Mesenchymal stem cell (in vitro differentiated cells and primary cell): ENCODE measurements around the gene HK3.

Experiments used
- DNase-seq: peaks from one replicate; pipeline ENCODE4 v3.0.0-alpha.2; 2013
- H2AFZ ChIP-seq: one replicate; pipeline ENCODE4 v1.6.1; 2013; ENCODE audit warnings: low read depth, mild to moderate bottlenecking, control low read depth, inconsistent platforms, low read length, moderate library complexity
- H2AK5ac ChIP-seq: 2 replicates; pipeline ENCODE4 v1.6.1; 2013; ENCODE audit warnings: low read length, moderate library complexity, mild to moderate bottlenecking, inconsistent platforms; ENCODE audit not compliant: severe bottlenecking
- H2BK120ac ChIP-seq: one replicate; pipeline ENCODE4 v1.6.1; 2013; ENCODE audit warnings: low read depth, mild to moderate bottlenecking, inconsistent platforms, low read length, moderate library complexity
- H2BK12ac ChIP-seq, 2 experiments: one replicate each; pipeline ENCODE4 v1.6.1; 2013; ENCODE audit warnings: inconsistent platforms in 2 of 2, low read length in 2 of 2, mild to moderate bottlenecking in 2 of 2, moderate library complexity in 2 of 2, control low read depth in 1 of 2
- H2BK15ac ChIP-seq: one replicate; pipeline ENCODE4 v1.6.1; 2013; ENCODE audit warnings: mild to moderate bottlenecking, low read depth, inconsistent platforms; ENCODE audit not compliant: poor library complexity, severe bottlenecking
- H2BK5ac ChIP-seq: 2 replicates; pipeline ENCODE4 v1.6.1; 2013; ENCODE audit warnings: low read depth, mild to moderate bottlenecking, low read length, control low read depth, inconsistent platforms; ENCODE audit not compliant: poor library complexity, severe bottlenecking
- H3K14ac ChIP-seq, 2 experiments: one replicate each; pipeline ENCODE4 v1.6.1; 2013; ENCODE audit warnings: inconsistent platforms in 2 of 2, low read length in 2 of 2, control low read depth in 1 of 2, mild to moderate bottlenecking in 1 of 2, moderate library complexity in 1 of 2
- H3K18ac ChIP-seq, 2 experiments: one replicate each; pipeline ENCODE4 v1.6.1; 2013; ENCODE audit warnings: inconsistent platforms in 2 of 2, low read length in 2 of 2, control low read depth in 1 of 2, low read depth in 1 of 2, mild to moderate bottlenecking in 1 of 2
- H3K23ac ChIP-seq, 2 experiments: one replicate each; pipeline ENCODE4 v1.6.1; 2013; ENCODE audit warnings: inconsistent platforms in 2 of 2, low read length in 2 of 2, mild to moderate bottlenecking in 2 of 2, moderate library complexity in 2 of 2, control low read depth in 1 of 2
- H3K27ac ChIP-seq: 2 replicates; pipeline ENCODE4 v1.5.1; 2013; ENCODE audit warnings: mild to moderate bottlenecking, moderate library complexity, low read length, control low read depth, inconsistent platforms; ENCODE audit not compliant: poor library complexity, severe bottlenecking
- H3K27me3 ChIP-seq, 2 experiments: 2 replicates each; pipeline versions ENCODE4 v1.6.1 to v1.7.0; 2013; ENCODE audit warnings: low read length in 2 of 2, mild to moderate bottlenecking in 2 of 2, moderate library complexity in 2 of 2, control low read depth in 1 of 2, inconsistent platforms in 1 of 2; ENCODE audit not compliant: control insufficient read depth in 1 of 2, insufficient read depth in 1 of 2
- H3K36me3 ChIP-seq, 2 experiments: 2 replicates each; pipeline versions ENCODE4 v1.6.1 to v1.7.0; 2013; ENCODE audit warnings: low read length in 2 of 2, control low read depth in 1 of 2, inconsistent platforms in 1 of 2, low read depth in 1 of 2, mild to moderate bottlenecking in 1 of 2; ENCODE audit not compliant: insufficient read depth in 2 of 2, control insufficient read depth in 1 of 2
- H3K4ac ChIP-seq, 2 experiments: one replicate each; pipeline ENCODE4 v1.6.1; 2013; ENCODE audit warnings: inconsistent platforms in 2 of 2, low read length in 2 of 2, mild to moderate bottlenecking in 2 of 2, moderate library complexity in 2 of 2, control low read depth in 1 of 2, low read depth in 1 of 2
- H3K4me1 ChIP-seq: 2 replicates; pipeline ENCODE4 v1.6.1; 2013; ENCODE audit warnings: low read depth, low read length, control low read depth; ENCODE audit not compliant: control insufficient read depth, insufficient read depth
- H3K4me2 ChIP-seq: 2 replicates; pipeline ENCODE4 v1.6.1; 2013; ENCODE audit warnings: low read length, mild to moderate bottlenecking, inconsistent platforms; ENCODE audit not compliant: poor library complexity, severe bottlenecking
- H3K4me3 ChIP-seq, 2 experiments: 2 replicates each; pipeline versions ENCODE4 v1.5.1 to v1.7.0; 2013; ENCODE audit warnings: low read length in 2 of 2, mild to moderate bottlenecking in 2 of 2, control low read depth in 1 of 2, low read depth in 1 of 2; ENCODE audit not compliant: insufficient read depth in 1 of 2
- H3K79me1 ChIP-seq: replicated peaks from 2 replicates; pipeline ENCODE4 v1.6.1; 2013; ENCODE audit warnings: mild to moderate bottlenecking, control low read depth, low read length, inconsistent platforms; ENCODE audit not compliant: poor library complexity, severe bottlenecking
- H3K9ac ChIP-seq: 2 replicates; pipeline ENCODE4 v1.7.0; 2013; ENCODE audit warnings: mild to moderate bottlenecking, low read length, moderate library complexity
- H3K9me3 ChIP-seq: 2 replicates; pipeline ENCODE4 v1.7.0; 2013; ENCODE audit warnings: mild to moderate bottlenecking, low read length; ENCODE audit not compliant: control insufficient read depth
- H4K8ac ChIP-seq: one replicate; pipeline ENCODE4 v1.6.1; 2013; ENCODE audit warnings: inconsistent platforms, mild to moderate bottlenecking, low read length, moderate library complexity
- H4K91ac ChIP-seq: one replicate; pipeline ENCODE4 v1.6.1; 2013; ENCODE audit warnings: mild to moderate bottlenecking, low read length, inconsistent platforms
- WGBS: methylation state at CpG from one replicate; pipeline ENCODE4 v1.1.7; 2013; ENCODE audit warnings: mixed read lengths; 5-methylcytosine and 5-hydroxymethylcytosine counted together

The HK3 gene

GRCh38 chr5:176845392-176845713 lies 53.8 kb downstream of the HK3 start:
- H3K27ac ChIP-seq = no peak overlapping the region
- no peak overlapping the region for H4K8ac ChIP-seq
- no peak overlapping the region for H2AFZ ChIP-seq
- no peak overlapping the region for H3K4ac ChIP-seq
- H4K91ac ChIP-seq = no peak overlapping the region
- no peak overlapping the region for H2AK5ac ChIP-seq
- H3K36me3 ChIP-seq = peaks cover 0 to 10% of the 10 kb centered on the region in 2 experiments
- no peak for DNase-seq
- no peaks in the 10 kb centered on the region for H3K9me3 ChIP-seq
- peaks cover 2% of the 10 kb centered on the region for H3K79me1 ChIP-seq
- 87% methylated on average over 6 of the region's 6 CpGs for WGBS
- H3K4me1 ChIP-seq = peaks cover 26% of the 10 kb centered on the region
- H2BK15ac ChIP-seq = no peak overlapping the region
- no peak overlapping the region for H3K9ac ChIP-seq
- no peak overlapping the region for H2BK120ac ChIP-seq
- no peak overlapping the region for H3K4me2 ChIP-seq
- no peak overlapping the region for H2BK5ac ChIP-seq
- no peak overlapping the region for H3K18ac ChIP-seq
- H2BK12ac ChIP-seq = no peak overlapping the region
- no peak overlapping the region for H3K23ac ChIP-seq
- no peak overlapping the region for H3K14ac ChIP-seq
- peaks cover 10 to 80% of the 10 kb centered on the region in 2 experiments for H3K27me3 ChIP-seq
- H3K4me3 ChIP-seq = no peak overlapping the region

GRCh38 chr5:176844706-176845391 lies 54.3 kb downstream of the HK3 start:
- H3K36me3 ChIP-seq = peaks cover 0 to 10% of the 10 kb centered on the region in 2 experiments
- 80% methylated on average over 21 of the region's 21 CpGs for WGBS

GRCh38 chr5:176844281-176844680 lies 54.9 kb downstream of the HK3 start:
- H3K9me3 ChIP-seq = no peaks in the 10 kb centered on the region
- H2BK120ac ChIP-seq = no peak overlapping the region
- peaks cover 2% of the 10 kb centered on the region for H3K79me1 ChIP-seq
- no peak overlapping the region for H3K4me2 ChIP-seq
- H3K4me1 ChIP-seq = peaks cover 19% of the 10 kb centered on the region
- no peak overlapping the region for H3K4me3 ChIP-seq
- no peak overlapping the region for H2BK5ac ChIP-seq
- no peak overlapping the region for H3K18ac ChIP-seq
- H3K9ac ChIP-seq = no peak overlapping the region
- WGBS = 85% methylated on average over 10 of the region's 10 CpGs
- H3K36me3 ChIP-seq = peaks cover 0 to 10% of the 10 kb centered on the region in 2 experiments
- peaks cover 7 to 77% of the 10 kb centered on the region in 2 experiments for H3K27me3 ChIP-seq
- H3K4ac ChIP-seq = no peak overlapping the region
- no peak overlapping the region for H3K14ac ChIP-seq
- no peak overlapping the region for H2BK15ac ChIP-seq
- H2BK12ac ChIP-seq = no peak overlapping the region
- no peak overlapping the region for H4K91ac ChIP-seq
- H3K27ac ChIP-seq = no peak overlapping the region
- DNase-seq = no peak
- no peak overlapping the region for H2AFZ ChIP-seq
- H2AK5ac ChIP-seq = no peak overlapping the region
- no peak overlapping the region for H4K8ac ChIP-seq
- H3K23ac ChIP-seq = no peak overlapping the region

More at GRCh38 chr5:176844706-176845391, 54.3 kb downstream of the HK3 start:
- H3K4me1 ChIP-seq = peaks cover 23% of the 10 kb centered on the region
- H2BK120ac ChIP-seq = no peak overlapping the region
- H3K27me3 ChIP-seq = peaks cover 7 to 79% of the 10 kb centered on the region in 2 experiments
- no peak overlapping the region for H3K27ac ChIP-seq
- no peak overlapping the region for H4K91ac ChIP-seq
- no peak overlapping the region for H3K9ac ChIP-seq
- no peak for DNase-seq
- no peak overlapping the region for H2AK5ac ChIP-seq
- H2BK5ac ChIP-seq = no peak overlapping the region
- H3K4ac ChIP-seq = no peak overlapping the region
- no peak overlapping the region for H3K4me2 ChIP-seq
- no peaks in the 10 kb centered on the region for H3K9me3 ChIP-seq
- no peak overlapping the region for H4K8ac ChIP-seq
- H3K79me1 ChIP-seq = peaks cover 2% of the 10 kb centered on the region
- no peak overlapping the region for H2BK15ac ChIP-seq
- no peak overlapping the region for H3K14ac ChIP-seq
- no peak overlapping the region for H3K18ac ChIP-seq
- no peak overlapping the region for H2BK12ac ChIP-seq
- H3K4me3 ChIP-seq = no peak overlapping the region
- H3K23ac ChIP-seq = no peak overlapping the region
- no peak overlapping the region for H2AFZ ChIP-seq

GRCh38 chr5:176843673-176844072 lies 55.5 kb downstream of the HK3 start:
- DNase-seq = no peak
- H2AFZ ChIP-seq = no peak overlapping the region
- no peak overlapping the region for H3K27ac ChIP-seq
- H3K23ac ChIP-seq = no peak overlapping the region
- peaks cover 5% of the 10 kb centered on the region for H3K79me1 ChIP-seq
- H3K18ac ChIP-seq = no peak overlapping the region
- no peak overlapping the region for H2BK5ac ChIP-seq
- no peak overlapping the region for H2BK12ac ChIP-seq
- H3K14ac ChIP-seq = no peak overlapping the region
- no peak overlapping the region for H4K8ac ChIP-seq
- no peak overlapping the region for H3K4ac ChIP-seq
- no peak overlapping the region for H4K91ac ChIP-seq
- H3K4me2 ChIP-seq = no peak overlapping the region
- no peak overlapping the region for H3K9ac ChIP-seq
- peaks cover 0 to 10% of the 10 kb centered on the region in 2 experiments for H3K36me3 ChIP-seq
- H2AK5ac ChIP-seq = no peak overlapping the region
- peaks cover 19% of the 10 kb centered on the region for H3K4me1 ChIP-seq
- H2BK120ac ChIP-seq = no peak overlapping the region
- no peak overlapping the region for H3K4me3 ChIP-seq
- peaks cover 11 to 78% of the 10 kb centered on the region in 2 experiments for H3K27me3 ChIP-seq
- H2BK15ac ChIP-seq = no peak overlapping the region
- WGBS = 71% methylated on average over 21 of the region's 21 CpGs
- no peaks in the 10 kb centered on the region for H3K9me3 ChIP-seq
